DOHH2 (cell line): Measurements from ENCODE around the gene C16orf54.
A peak's percentile ranks its signal among the peaks of the same experiment; 100 is the strongest.

Experiments used
- H3F3A ChIP-seq: fragments of 200-600 bp; sonication (generic), shearing (Covaris generic); 2 replicates; pipeline ENCODE4 v1.6.0; 2016; ENCODE audit warnings: antibody characterized with exemption, mild to moderate bottlenecking; ENCODE audit not compliant: control insufficient read depth, insufficient read depth
- H3K27ac ChIP-seq: fragments of 200-600 bp; sonication (generic); 2 replicates; pipeline ENCODE4 v1.5.1; 2014; ENCODE audit warnings: low read depth, mild to moderate bottlenecking, low read length, moderate library complexity
- H3K27me3 ChIP-seq: fragments of 200-600 bp; sonication (generic); 2 replicates; pipeline ENCODE4 v1.6.1; 2014; ENCODE audit warnings: mild to moderate bottlenecking, low read length, mixed read lengths; ENCODE audit not compliant: control insufficient read depth
- H3K36me3 ChIP-seq: fragments of 200-600 bp; sonication (generic); 2 replicates; pipeline ENCODE4 v1.6.1; 2014; ENCODE audit warnings: mild to moderate bottlenecking, low read length, moderate library complexity, mixed read lengths; ENCODE audit not compliant: control insufficient read depth
- H3K4me1 ChIP-seq: fragments of 200-600 bp; sonication (generic); 2 replicates; pipeline ENCODE4 v1.6.1; 2014; ENCODE audit warnings: mild to moderate bottlenecking, low read length, mixed read lengths; ENCODE audit not compliant: control insufficient read depth
- H3K4me2 ChIP-seq: fragments of 200-600 bp; sonication (generic); 2 replicates; pipeline ENCODE4 v1.6.0; 2014; ENCODE audit warnings: mild to moderate bottlenecking, low read length, moderate library complexity
- H3K4me3 ChIP-seq: fragments of 200-600 bp; sonication (generic); 2 replicates; pipeline ENCODE4 v1.5.1; 2014; ENCODE audit warnings: mild to moderate bottlenecking, low read length, mixed read lengths
- H3K79me2 ChIP-seq: fragments of 200-600 bp; sonication (generic); 2 replicates; pipeline ENCODE4 v1.6.1; 2014; ENCODE audit warnings: mild to moderate bottlenecking, low read length, mixed read lengths; ENCODE audit not compliant: control insufficient read depth
- H3K9me2 ChIP-seq: fragments of 200-600 bp; sonication (generic); replicated peaks from 2 replicates; pipeline ENCODE4 v1.6.1; 2014; ENCODE audit warnings: mild to moderate bottlenecking, low read length, mixed read lengths; ENCODE audit not compliant: control insufficient read depth
- H3K9me3 ChIP-seq: fragments of 200-600 bp; sonication (generic); 2 replicates; pipeline ENCODE4 v1.6.1; 2014; ENCODE audit warnings: antibody characterized with exemption, low read length, mixed read lengths; ENCODE audit not compliant: control insufficient read depth, insufficient read depth
- H4K20me1 ChIP-seq: fragments of 200-600 bp; sonication (generic); 2 replicates; pipeline ENCODE4 v1.6.0; 2014; ENCODE audit warnings: low read depth, mild to moderate bottlenecking, antibody characterized with exemption, low read length, moderate library complexity; ENCODE audit not compliant: control insufficient read depth, insufficient read depth
- CTCF ChIP-seq: fragments of 200-600 bp; sonication (generic); IDR thresholded peaks from one replicate; pipeline ENCODE4 v1.5.1; 2014; ENCODE audit warnings: antibody characterized with exemption, mild to moderate bottlenecking, low read depth, low read length; ENCODE audit not compliant: poor library complexity, severe bottlenecking
- EZH2phosphoT487 ChIP-seq: fragments of 200-600 bp; sonication (generic); IDR thresholded peaks from 2 replicates; pipeline ENCODE4 v1.6.1; 2017; ENCODE audit warnings: borderline replicate concordance, mild to moderate bottlenecking, antibody characterized with exemption, low read length, moderate library complexity, mixed read lengths

C16orf54 gene

GRCh38 chr16:29705030-29705429 is 40.8 kb downstream of the C16orf54 start:
- Histone ChIP-seq H3K36me3 (no peaks in the 10 kb centered on the region), H3F3A (peaks cover 15% of the 10 kb centered on the region), H3K79me2 (no peaks in the 10 kb centered on the region), H3K9me2 (no peaks in the 10 kb centered on the region), H3K9me3 (no peaks in the 10 kb centered on the region), H3K4me3 (no peak overlapping the region), H3K4me1 (peaks cover 46% of the 10 kb centered on the region), H3K27ac (no peak overlapping the region), H4K20me1 (no peaks in the 10 kb centered on the region), H3K27me3 (no peaks in the 10 kb centered on the region), H3K4me2 (no peak overlapping the region)
- TF ChIP-seq EZH2phosphoT487 (no peak), CTCF (no peak)

- H3K27ac ChIP-seq = peak overlapping the region; percentile 72
- H4K20me1 ChIP-seq = no peaks in the 10 kb centered on the region
- peak overlapping the region; percentile 78 for H3K4me2 ChIP-seq
- no peaks in the 10 kb centered on the region for H3K9me3 ChIP-seq
- no peaks in the 10 kb centered on the region for H3K27me3 ChIP-seq
- peaks cover 15% of the 10 kb centered on the region for H3F3A ChIP-seq
- H3K9me2 ChIP-seq = no peaks in the 10 kb centered on the region
- TF ChIP-seq EZH2phosphoT487 (no peak), CTCF (no peak)
- peak overlapping the region; percentile 61 for H3K4me3 ChIP-seq
- H3K79me2 ChIP-seq = no peaks in the 10 kb centered on the region
- H3K4me1 ChIP-seq = peaks cover 37% of the 10 kb centered on the region
- no peaks in the 10 kb centered on the region for H3K36me3 ChIP-seq
These were observed 43.5 kb downstream of the C16orf54 start for GRCh38 chr16:29702269-29702668.

GRCh38 chr16:29701214-29701555 is 44.6 kb downstream of the C16orf54 start:
- Histone ChIP-seq H3K4me1 (peaks cover 37% of the 10 kb centered on the region), H3K79me2 (no peaks in the 10 kb centered on the region), H4K20me1 (no peaks in the 10 kb centered on the region), H3K9me3 (no peaks in the 10 kb centered on the region), H3K36me3 (no peaks in the 10 kb centered on the region), H3K4me3 (peak overlapping the region; percentile 61), H3K4me2 (peak overlapping the region; percentile 78), H3K27me3 (no peaks in the 10 kb centered on the region), H3K9me2 (no peaks in the 10 kb centered on the region), H3F3A (peaks cover 15% of the 10 kb centered on the region), H3K27ac (peak overlapping the region; percentile 72)
- no peak for TF ChIP-seq EZH2phosphoT487

GRCh38 chr16:29700253-29700987 is 45.4 kb downstream of the C16orf54 start:
- Histone ChIP-seq H3K4me1 (peaks cover 37% of the 10 kb centered on the region), H3K4me2 (peak overlapping the region; percentile 78), H3K9me3 (no peaks in the 10 kb centered on the region), H3K9me2 (no peaks in the 10 kb centered on the region), H3K36me3 (no peaks in the 10 kb centered on the region), H3K27me3 (no peaks in the 10 kb centered on the region), H3K27ac (no peak overlapping the region; the same call in 1 of the 2 replicates), H3F3A (peaks cover 15% of the 10 kb centered on the region), H3K4me3 (0 out of 2 replicates have a peak overlapping the region, but pooled peaks have one; percentile 31), H3K79me2 (no peaks in the 10 kb centered on the region), H4K20me1 (no peaks in the 10 kb centered on the region)
- peak; percentile 85 for TF ChIP-seq CTCF
- TF ChIP-seq EZH2phosphoT487 = no peak
